ENCODE measurements around the gene MMRN2.
"Not testable (repeated sequence)": the region's sequence is repeated elsewhere in the genome, so short reads cannot be mapped to it uniquely, and the experiment has no call there.

The MMRN2 gene

DNA sequence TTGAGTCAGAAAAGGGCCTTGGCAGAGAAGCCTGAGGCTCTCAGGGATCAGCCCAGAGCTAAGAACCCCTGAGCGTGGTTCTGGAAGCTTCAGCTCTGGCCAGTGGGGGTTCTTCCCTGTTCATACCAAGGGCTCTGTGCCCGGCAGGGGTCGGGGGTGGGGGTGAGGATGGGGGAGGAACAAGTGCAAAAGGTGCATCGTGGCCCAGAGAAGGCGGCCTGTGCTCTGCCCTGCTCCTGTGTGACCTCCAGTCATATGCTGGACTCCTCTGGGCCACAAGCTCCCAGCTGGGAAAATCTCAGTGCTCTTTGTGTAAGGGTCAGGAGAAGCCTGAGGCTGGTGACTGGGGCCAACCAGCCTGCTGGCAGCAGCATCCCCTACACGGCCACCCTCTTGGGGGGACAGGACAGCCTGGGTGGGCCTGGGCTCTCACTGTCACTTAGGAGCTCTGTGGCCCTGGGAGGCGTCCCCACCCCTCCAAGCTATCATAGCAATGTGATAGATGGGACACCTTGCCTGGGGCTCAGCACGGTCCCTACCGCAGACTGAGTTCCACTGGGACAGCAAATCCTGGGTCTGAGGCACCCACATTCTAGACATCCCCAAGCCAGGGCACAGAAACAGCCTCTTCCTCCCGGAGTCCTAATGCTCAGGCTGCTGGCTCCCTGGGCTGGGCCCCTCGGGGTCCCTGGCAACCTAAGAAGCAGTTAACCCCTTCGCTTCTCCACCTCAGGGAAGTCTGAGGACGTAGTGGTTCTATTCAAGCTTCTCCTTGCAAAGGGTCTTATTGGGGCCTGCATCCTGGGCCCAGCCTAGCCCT, 2.5 kb downstream of the MMRN2 start:
- no peak for DNase-seq

DNA sequence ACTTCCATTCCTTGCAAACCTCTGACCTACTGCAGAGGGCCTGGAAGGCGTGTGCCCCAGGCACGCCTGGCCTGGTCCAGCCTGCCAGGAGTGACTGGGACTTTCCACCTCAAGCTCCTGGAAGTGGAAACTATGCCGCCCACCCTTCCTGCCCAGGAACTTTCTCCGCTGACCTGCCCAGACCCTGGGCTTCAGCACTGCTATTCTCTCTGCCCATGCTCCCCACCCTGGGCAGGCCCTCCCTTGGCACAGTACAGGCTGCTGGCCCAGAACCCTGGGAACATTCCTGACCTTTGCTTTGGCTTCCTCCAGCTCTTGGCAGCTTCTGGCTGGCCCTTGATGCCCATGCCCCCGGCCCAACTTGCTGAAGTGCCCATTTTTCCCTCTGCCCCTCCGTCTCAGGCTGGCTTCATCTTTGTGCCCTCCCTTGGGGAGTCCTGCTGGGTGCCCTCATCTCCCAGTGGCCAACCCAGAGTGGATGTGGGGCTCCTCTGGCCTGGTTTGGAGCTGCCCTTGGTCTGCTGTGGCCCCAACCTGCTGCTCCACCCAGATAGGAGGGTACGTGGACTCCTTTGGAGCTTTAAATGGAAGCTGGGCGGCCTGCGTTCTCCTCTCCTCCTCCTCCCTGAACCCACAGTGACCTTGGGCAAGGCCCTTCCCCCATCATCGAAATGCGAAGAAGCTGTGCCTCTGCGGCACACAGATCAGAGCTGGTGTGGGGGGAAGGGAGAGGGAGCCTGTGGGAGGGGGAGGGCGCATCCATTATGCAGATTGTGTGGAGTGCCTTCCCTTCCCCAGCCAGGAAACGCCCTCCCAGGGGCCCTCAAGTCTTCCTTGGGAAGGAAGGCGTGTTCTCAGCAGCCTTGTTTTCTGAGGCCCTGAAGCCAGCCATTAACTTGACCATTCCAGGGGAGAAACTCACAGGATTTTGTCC, 3.4 kb downstream of the MMRN2 start:
- no peak for DNase-seq

DNA sequence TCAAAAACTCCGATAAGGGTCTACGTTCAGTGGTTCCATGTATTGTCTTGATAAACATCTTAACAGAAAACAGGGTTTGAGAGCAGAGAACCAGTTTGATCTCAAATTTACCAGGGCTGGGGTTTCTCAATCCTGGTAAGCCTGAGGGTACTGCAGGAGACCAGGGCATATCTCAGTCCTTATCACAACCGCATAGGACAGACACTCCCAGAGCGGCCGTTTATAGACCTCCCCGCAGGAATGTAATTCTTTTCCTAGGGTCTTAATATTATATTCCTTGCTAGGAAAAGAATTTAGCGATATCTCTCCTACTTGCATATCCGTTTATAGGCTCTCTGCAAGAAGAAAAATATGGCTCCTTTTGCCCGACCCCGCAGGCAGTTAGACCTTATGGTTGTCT, 4.7 kb downstream of the MMRN2 start:
- not testable (repeated sequence) for DNase-seq

DNA sequence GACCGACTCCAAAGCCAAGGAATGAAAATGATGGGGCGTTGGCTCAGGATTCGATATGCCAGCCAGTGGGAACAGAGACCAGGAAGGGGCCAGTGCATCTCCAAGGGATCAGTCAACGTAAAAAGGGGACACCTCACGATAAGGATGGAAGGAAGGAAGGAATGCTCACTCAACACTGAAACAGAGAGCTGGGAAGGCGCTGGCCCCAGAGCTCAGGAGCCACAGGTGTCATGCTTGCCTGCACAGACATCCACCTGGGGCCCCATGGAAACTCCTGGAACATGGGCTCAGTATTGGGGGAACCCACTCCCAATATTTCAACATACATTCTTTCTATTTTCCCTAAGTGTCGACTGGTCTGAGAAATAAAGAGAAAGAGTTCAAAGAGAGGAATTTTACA, 5.3 kb downstream of the MMRN2 start:
- no peak for DNase-seq

DNA sequence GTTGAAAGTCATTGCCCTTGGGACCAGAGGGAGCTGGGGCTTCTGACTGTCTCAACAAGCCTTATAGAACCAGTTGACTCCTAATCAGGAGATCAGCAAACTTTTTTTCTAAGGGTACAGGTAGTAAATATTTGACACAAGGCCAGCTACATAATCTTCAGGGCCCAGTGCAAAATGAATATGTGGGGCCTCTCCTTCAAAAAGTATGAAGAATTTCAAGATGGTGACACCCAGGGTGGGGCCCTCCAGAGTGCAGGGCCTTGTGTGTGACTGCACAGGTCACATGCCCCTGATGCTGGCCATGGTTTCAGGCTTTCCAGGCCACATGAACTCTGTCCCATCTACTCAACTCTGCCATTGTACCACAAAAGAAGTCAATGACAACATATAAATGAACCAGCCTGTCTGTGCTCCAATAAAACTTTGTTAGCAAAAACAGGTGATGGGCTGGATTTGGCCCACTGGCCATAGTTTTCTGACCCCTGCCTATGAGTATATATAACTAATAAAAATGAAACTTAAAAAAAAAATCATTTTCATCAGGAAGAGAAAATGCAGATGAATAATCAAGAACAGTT, 6.1 kb downstream of the MMRN2 start:
- DNase-seq, result no peak

DNA sequence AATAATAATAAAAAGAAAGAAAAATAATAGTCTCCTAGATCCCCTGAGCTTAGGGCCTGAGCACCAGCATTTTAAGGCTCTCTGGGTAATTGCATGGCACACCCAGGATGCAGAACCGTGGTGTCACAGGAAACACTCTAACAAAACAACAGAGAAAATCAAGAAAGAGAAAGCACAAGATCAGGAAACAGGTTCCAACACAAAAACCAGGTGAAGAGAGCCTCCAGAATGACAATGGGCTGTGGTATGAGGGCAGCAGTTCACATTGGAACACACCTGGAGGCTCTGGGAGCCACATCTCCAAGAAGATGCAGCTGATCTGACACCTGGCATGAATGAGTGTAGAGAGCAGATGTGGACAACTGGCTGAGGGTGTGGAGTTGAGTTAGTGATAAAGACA, 7.1 kb downstream of the MMRN2 start:
- DNase-seq, result no peak

DNA sequence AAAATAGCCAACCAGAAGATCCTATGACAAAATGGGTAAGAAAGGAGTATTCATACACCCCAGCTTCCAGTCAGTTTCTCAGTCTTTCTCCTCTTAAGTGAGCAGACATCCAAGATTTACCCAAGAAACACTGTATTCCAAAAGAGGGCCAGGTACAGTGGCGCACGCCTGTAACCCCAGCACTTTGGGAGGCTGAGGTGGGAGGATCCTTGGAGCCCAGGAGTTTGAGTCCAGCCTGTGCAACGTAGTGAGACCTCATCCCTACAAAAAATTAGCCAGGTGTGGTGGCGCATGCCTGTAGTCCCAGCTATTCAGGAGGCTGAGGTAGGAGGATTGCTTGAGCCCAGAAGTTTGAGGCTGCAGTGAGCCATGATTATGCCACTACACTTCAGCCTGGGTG, 9.6 kb downstream of the MMRN2 start:
- not testable (repeated sequence) for DNase-seq

DNA sequence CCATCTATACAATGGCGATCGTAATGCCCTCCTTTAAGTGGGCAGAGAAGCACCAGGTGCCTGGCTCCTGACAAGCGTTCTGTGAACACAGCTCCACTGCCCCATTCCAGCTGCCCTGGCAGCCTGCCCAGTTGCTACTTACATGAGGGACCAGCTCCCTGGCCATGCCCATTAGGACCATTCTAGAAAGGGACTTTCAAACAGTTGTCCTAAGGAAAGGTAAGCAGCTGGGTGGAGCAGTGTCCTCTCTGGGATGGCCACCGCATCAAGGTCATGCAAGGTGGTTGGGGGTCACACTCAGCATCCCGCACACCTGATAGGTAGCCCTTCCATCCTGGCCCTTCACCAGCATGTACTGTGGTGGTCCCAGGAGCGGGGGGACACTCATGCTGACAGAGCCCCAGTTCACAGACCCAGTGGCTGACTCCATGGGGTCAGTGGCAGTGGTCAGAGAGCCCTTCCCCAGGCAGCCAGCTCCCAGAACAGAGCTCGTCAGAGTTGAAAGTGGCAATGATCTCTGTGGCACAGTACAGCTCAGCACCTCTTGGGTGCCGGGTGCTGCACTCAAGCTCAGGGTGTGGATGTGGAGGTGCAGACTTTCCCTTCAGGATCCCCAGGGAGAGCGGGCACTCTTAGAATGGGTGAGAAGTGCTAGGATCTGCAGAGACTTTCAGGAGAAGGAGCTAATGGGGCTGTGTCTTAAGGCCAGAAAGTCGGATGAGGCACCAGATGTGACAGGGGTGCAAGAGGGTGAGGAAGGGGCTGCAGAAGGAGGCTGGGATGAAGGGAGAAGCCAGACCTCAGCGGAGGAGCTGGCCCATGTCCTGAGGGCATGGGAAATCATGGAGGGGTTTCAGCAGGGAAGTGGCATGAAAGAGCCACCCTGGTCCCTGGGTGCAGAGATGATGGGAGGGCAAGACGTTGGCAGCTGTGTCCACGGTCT, 10.9 kb downstream of the MMRN2 start:
- no peak for DNase-seq

DNA sequence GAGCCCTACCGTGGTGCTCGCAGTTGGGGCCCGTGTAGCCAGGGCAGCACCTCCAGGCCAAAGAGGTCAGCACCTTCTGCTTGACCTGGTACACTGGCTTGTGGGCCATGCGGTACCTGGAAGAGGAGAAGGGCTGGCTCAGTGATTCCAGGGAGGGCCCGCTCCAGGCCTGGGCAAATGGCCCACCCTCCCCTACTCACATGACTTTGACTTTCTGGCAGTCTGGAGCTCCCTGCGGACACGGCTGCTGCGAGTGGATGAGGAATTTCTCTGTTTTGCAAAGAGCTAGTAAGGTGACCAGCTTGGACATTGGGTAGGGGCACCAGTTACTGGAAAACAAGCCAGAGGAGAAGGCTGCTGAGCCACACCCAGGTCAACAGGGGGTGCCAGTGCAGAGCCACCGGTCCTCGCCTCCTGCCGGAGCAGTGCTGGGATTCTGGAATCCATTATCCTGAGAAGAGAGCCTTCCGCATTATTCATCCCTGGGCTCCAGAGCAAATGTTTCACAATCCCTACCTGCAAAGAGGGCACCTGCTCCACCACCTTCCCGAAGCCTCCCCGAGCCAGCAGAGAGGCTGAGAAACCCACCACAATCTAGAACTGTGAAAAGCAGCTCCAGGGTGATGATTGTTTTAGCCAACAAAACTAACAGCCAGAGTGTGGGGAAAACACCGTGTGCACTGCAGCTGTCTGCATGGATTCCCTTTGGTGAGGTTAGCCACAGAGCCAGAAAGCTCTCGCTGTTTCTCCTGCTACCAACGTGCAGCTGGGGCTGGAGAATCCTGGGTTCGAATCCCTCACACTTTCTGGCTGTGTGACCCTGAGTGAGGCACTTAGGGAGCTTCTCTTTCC, 11.8 kb downstream of the MMRN2 start:
- no peak for DNase-seq

DNA sequence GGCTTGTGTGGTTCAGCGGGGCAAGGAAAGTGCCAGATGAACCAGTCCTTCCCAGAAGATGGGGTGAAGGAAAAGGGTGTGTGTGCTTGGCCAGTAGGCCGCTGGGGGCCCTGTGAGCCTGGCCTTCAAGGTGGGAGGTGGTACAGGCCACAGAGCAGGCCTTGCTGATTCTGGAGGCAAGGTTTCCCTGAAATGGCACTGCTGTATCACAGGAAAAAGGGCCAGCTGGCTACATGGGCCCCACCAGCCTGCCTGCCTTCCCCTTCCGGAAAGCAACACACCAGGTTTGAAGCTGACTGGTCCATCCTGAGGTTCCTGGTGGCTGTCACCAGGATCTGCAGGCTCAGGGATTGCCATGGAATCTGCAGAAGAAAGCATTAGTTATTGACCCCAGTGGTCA, 12.5 kb downstream of the MMRN2 start:
- no peak for DNase-seq

DNA sequence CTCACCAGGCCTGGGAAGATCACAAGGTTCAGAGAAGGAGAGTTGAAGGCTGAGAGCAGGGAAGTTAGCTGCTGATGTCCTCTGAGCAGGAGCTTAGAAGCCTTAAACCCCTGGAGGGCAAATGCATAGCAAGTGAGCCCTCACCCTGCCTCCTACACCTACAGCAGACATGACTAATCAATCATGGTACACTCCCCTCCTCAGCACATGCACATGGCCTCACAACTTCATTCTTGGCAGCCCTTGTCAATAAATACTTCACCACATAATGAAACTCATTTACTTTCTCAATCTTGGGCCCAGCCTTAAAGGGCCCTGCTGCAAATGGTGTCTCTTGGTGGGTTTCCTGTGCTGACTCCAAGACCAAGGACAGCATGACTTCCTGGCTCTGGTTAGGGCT, 12.9 kb downstream of the MMRN2 start:
- DNase-seq, result no peak

DNA sequence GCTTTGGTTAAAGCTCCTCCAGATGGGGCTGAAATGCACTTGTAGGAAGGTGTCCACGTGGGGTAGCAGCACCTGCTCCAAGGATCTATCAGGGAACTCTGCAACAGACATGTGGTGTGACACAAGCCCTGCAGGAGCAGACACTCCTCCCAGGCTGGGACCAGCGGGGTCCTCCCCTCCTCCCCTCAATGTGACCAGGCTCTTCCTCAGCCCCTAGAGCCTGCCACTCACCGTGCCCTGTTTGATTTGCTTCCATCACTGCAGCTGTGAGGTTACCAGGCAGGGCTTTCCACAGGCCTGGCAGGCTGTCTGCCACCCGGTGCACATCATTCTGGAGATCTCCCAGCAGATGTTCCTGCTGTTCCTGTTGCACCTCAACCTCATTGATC, 13.4 kb downstream of the MMRN2 start:
- no peak for DNase-seq

DNA sequence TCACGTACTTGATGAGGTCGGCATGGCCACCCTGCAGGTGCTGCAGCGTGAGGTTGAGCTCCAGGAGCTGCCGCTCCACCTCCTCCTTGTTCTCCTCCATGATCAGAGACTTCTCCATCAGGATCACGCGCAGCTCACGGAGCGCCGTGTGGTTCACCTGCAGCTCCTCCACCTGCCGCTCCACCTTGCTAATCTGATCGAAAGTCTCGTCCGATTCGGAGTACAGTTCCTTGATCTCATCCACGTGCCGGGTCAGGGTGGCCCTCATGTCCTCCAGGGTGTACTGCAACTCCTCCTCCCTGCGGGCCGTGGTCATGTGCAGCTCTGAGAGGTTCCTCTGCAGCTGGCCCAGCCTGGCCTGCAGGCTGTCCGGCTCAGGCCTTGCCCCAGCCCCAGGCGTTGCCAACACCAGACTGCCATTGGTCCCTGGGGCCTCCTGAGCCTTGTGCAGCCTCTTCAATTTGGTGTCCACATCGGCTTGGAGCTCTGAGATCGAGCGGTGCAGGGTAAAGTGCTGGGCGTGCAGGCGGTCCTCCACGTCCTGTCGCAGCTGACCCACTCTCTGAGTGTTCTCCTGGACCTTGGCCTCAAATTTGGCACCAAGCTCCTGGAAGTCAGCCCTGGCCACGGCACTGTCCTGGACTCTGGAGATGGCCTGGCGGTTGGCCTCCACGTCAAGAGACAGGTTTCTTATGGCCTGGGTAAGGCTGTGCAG, 13.9 kb downstream of the MMRN2 start:
- DNase-seq, result no peak

DNA sequence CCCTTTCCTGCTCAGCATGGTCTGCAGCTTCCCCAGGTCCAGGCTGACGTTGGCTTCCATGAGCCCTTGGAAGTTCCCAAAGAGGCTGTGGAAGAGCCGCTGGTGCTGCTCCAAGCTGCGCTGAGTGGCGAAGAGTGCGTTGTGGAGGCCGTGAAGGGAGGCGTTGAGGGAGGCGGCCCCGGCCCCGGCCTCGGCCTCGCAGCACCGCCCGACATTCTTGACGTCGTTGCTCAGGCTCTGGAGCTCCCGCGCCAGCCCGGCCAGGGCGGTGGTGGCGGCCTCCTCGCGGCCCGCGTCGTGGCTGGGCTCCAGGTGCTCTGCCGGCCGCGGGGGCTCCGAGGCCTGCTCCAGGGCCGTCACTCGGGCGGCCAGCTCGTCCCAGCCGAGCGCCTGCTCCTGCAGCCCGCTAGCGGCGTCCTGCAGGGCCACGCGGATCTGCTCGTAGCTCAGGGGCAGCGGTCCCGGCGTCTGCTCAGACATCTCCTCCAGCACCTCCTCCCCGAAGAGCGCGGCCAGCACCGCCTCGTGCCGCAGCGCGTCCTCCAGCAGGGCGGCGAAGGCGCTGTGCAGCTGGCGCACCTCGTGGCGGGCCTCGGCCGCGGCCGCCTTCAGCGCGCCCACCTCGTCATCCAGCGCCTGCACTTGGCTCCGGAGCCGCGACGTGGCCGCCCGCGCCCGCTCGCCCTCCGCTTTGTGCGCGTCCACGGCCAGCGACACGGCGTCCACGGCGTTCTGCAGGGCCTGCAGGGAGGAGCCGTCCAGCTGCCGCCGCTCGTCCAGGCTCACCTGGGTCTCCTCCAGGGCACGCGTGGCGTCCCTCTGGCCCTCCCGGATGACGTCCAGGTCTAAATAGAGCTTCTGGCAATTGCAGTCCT, 14.7 kb downstream of the MMRN2 start:
- DNase-seq, result no peak

DNA sequence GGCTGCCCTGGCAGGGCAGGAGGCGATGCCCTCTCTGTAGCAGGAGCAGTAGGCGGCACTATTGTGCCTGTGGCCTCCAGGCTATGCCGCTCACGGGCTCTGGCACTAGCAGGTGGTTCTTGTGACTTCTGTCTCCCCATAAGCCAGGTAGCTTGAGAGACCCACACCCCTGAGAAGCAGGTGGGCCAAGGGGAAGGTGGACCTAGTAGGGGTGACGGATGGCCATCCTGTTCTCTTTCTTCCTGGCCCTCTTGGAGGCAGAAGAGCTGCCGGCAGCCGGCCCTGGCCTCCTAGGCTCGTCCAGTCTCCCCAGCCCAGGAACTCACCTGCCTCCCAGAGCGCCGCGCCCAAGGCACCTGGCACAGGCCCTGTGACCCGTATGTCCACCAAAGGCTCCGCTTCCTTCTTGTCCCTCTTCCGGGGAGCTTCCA, 15.4 kb downstream of the MMRN2 start:
- no peak for DNase-seq

DNA sequence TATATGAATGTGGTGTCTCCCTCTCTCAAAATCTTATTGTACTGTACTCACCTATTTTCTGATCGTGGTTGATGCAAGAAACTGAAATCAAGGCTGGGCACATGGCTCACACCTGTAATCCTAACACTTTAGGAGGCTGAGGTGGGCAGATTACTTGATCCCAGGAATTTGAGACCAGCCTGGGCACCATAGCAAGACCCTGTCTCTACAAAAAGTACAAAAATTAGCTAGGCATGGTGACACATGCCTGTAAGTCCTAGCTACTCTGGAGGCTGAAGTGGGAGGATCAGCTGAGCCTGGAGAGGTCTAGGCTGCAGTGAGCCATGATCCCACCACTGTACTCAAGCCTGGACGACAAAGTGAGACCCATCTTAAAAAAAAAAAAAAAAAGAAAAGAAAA, 16.0 kb downstream of the MMRN2 start:
- DNase-seq, result no peak

DNA sequence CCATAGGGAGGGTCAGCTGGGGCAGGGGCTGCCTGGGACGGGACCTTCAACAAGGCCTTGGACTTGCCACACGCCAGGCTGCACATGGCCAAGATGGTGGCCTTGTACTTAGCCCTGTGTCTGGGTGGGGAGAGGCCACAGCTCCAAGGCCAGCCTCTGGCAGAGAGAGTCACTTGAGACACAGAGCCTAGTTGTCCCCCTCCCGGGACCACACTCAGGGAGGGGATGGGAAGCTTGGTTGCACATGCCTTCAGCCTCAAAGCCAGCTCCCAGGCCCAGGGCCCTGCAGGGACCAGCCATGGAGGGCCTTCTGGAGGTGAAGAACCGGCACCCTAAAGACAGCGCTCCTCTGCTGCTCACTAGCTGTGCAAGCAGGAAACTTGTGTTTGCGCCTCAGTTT, 16.7 kb downstream of the MMRN2 start:
- DNase-seq, result no peak

DNA sequence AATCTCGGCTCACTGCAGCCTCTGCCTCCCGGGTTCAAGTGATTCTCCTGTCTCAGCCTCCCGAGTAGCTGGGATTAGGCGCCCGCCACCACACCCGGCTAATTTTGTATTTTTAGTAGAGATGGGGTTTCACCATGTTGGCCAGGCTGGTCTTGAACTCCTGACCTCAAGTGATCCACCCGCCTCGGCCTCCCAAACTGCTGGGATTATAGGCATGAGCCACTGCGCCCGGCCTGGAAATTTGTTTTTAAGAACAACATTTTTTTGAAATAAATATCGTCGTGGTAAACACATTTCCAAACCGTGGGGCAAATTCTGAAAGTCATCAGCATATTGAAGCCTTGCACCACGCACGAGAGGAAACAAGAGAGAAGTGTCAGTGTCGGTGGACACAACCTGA, 17.3 kb downstream of the MMRN2 start:
- DNase-seq, result not testable (repeated sequence)

DNA sequence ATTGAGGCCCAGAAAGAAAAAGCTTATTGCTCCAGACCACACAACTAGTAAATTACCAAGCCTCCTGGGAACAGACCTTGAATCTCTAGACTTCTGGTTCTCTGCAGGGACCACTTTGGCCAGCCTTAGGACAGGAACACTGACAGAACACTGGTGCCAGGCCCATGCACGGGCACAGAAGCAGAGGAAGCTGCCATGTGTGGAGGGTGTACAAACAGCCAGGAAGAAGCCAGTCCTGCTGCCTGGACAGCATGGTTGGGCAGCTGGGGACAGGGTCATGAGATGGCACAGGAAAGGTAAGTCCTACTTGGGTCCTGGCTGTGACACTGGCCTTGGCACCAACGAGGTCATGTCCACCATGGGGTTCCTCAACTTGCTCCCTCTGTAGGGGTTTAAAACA, 19.2 kb downstream of the MMRN2 start:
- DNase-seq, result no peak

Data from NCI-H446 treated with DMSO at 0.1 percent for 48 hours (cell line).